Calu3 (cell line): Measurements from ENCODE around the gene SLC12A7. TPM values are rescaled to one million over a fixed set of nuclear protein-coding genes. Genes with fewer than 3 reads are reported as not detected.

ENCODE experiments used
- BruUV-seq: library from RNA; stranded (reverse); fragments of 400-500 nt; replicated peaks from 2 replicates; lab custom pipeline; 2021; lab: Mats Ljungman, UMichigan
- CTCF ChIA-PET: fragments of 300-600 bp; sonication (Branson Sonifier 250); formaldehyde crosslinking; loops from one replicate; lab custom pipeline; 2022; ENCODE audit warnings: antibody characterized with exemption; lab: Charles Lee
- DNase-seq: peaks from one replicate; pipeline ENCODE4 v3.0.0; 2022
- H3K27ac Mint-ChIP-seq: one replicate; pipeline ENCODE4 v1.8.0; 2022; ENCODE audit warnings: mixed read lengths; ENCODE audit not compliant: unreplicated experiment
- H3K27me3 Mint-ChIP-seq: one replicate; pipeline ENCODE4 v1.8.0; 2022; ENCODE audit warnings: mixed read lengths; ENCODE audit not compliant: unreplicated experiment
- H3K36me3 Mint-ChIP-seq: one replicate; pipeline ENCODE4 v1.8.0; 2022; ENCODE audit warnings: mild to moderate bottlenecking, moderate library complexity, mixed read lengths; ENCODE audit not compliant: insufficient read depth, unreplicated experiment
- H3K4me1 Mint-ChIP-seq: one replicate; pipeline ENCODE4 v1.8.0; 2022; ENCODE audit warnings: mild to moderate bottlenecking, low read depth, mixed read lengths; ENCODE audit not compliant: unreplicated experiment
- H3K4me3 Mint-ChIP-seq: one replicate; pipeline ENCODE4 v1.8.0; 2022; ENCODE audit warnings: mild to moderate bottlenecking, low read depth, moderate library complexity, mixed read lengths; ENCODE audit not compliant: unreplicated experiment
- H3K9me3 Mint-ChIP-seq: one replicate; pipeline ENCODE4 v1.8.0; 2022; ENCODE audit warnings: low read depth, mixed read lengths; ENCODE audit not compliant: unreplicated experiment
- intact Hi-C: fragments of 100-400 bp; cut with micrococcal nuclease; formaldehyde crosslinking; loops from one replicate; pipeline ENCODE4 v1.10.0; 2022; ENCODE audit not compliant: unreplicated experiment
- total RNA-seq: library from RNA; stranded (reverse); gene quantifications from 2 replicates; pipeline ENCODE4 v1.2.3, GENCODE V29; 2022
- TF ChIP-seq, protein P1 (sequence below): fragments of 200-600 bp; IDR thresholded peaks from one replicate; pipeline ENCODE4 v1.8.0; 2022; ENCODE audit warnings: antibody characterized with exemption; ENCODE audit not compliant: unreplicated experiment

The SLC12A7 gene
- total RNA-seq, 1 experiment from 2014 or later: 82.3 TPM

GRCh38 chr5:1131191-1131621 lies 19.3 kb upstream of the SLC12A7 start:
- H3K36me3 Mint-ChIP-seq: peaks cover 28% of the 10 kb centered on the region
- no peaks in the 10 kb centered on the region for H3K9me3 Mint-ChIP-seq
- BruUV-seq: no TSS peak
- no peak for DNase-seq
- TF ChIP-seq, protein P1, sequence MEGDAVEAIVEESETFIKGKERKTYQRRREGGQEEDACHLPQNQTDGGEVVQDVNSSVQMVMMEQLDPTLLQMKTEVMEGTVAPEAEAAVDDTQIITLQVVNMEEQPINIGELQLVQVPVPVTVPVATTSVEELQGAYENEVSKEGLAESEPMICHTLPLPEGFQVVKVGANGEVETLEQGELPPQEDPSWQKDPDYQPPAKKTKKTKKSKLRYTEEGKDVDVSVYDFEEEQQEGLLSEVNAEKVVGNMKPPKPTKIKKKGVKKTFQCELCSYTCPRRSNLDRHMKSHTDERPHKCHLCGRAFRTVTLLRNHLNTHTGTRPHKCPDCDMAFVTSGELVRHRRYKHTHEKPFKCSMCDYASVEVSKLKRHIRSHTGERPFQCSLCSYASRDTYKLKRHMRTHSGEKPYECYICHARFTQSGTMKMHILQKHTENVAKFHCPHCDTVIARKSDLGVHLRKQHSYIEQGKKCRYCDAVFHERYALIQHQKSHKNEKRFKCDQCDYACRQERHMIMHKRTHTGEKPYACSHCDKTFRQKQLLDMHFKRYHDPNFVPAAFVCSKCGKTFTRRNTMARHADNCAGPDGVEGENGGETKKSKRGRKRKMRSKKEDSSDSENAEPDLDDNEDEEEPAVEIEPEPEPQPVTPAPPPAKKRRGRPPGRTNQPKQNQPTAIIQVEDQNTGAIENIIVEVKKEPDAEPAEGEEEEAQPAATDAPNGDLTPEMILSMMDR: no peak
- peaks cover 29% of the 10 kb centered on the region for H3K4me1 Mint-ChIP-seq
- intact Hi-C loops: no loop called here
- CTCF ChIA-PET: interaction anchor here (0.6 to 2.1 kb wide), 9 partner anchors 7 to 1090 kb away, joined by 3 to 11 read pairs (median 6); no protein-coding TSS in a partner anchor
- peak overlapping the region; percentile 74 for H3K4me3 Mint-ChIP-seq
- peak overlapping the region; percentile 91 for H3K27ac Mint-ChIP-seq
- H3K27me3 Mint-ChIP-seq: no peaks in the 10 kb centered on the region

- TF ChIP-seq, protein P1: no peak
- Mint-ChIP-seq H3K27me3 (no peaks in the 10 kb centered on the region), H3K9me3 (no peaks in the 10 kb centered on the region), H3K4me1 (peaks cover 30% of the 10 kb centered on the region), H3K4me3 (peak overlapping the region; percentile 74), H3K27ac (peak overlapping the region; percentile 91), H3K36me3 (peaks cover 28% of the 10 kb centered on the region)
- intact Hi-C loops: no loop called here
- no TSS peak for BruUV-seq
- CTCF ChIA-PET: interaction anchor here (0.5 to 2.1 kb wide), 11 partner anchors 8 to 1090 kb away, joined by 3 to 11 read pairs (median 5); no protein-coding TSS in a partner anchor
- peak; percentile 85 for DNase-seq
Measured at GRCh38 chr5:1130218-1130946, 18.5 kb upstream of the SLC12A7 start.

DNA sequence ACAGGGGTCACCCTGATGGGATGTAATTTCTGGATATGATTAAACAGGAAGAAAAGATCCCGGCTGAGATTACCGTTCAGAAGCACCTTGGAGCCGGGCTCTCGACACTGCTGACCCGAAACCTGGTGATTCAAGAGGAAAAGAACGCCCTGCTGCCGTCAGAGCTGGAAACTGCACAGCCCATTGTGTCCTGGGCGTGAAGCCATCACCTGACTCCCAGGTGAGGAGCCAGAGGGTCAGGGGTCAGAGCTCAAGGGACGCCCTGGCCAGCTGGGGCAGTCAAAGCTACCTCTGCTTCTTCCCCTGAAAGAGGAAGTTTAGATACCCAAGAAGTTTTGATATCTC lies 17.8 kb upstream of the SLC12A7 start:
- peak overlapping the region; percentile 64 for H3K27ac Mint-ChIP-seq
- CTCF ChIA-PET: interaction anchor here (0.5 to 2.1 kb wide), 5 partner anchors 10 to 827 kb away, joined by 3 to 11 read pairs (median 6); no protein-coding TSS in a partner anchor
- H3K4me1 Mint-ChIP-seq: peaks cover 30% of the 10 kb centered on the region
- no peaks in the 10 kb centered on the region for H3K27me3 Mint-ChIP-seq
- H3K4me3 Mint-ChIP-seq: peak overlapping the region; percentile 74
- DNase-seq: peak; percentile 66
- intact Hi-C loops: loop anchor here (5.0 kb wide), 1 partner anchor 33 kb away; no protein-coding TSS in a partner anchor
- TSS peak; percentile 36 for BruUV-seq
- TF ChIP-seq, protein P1: no peak
- H3K36me3 Mint-ChIP-seq: peaks cover 32% of the 10 kb centered on the region
- no peaks in the 10 kb centered on the region for H3K9me3 Mint-ChIP-seq

DNA sequence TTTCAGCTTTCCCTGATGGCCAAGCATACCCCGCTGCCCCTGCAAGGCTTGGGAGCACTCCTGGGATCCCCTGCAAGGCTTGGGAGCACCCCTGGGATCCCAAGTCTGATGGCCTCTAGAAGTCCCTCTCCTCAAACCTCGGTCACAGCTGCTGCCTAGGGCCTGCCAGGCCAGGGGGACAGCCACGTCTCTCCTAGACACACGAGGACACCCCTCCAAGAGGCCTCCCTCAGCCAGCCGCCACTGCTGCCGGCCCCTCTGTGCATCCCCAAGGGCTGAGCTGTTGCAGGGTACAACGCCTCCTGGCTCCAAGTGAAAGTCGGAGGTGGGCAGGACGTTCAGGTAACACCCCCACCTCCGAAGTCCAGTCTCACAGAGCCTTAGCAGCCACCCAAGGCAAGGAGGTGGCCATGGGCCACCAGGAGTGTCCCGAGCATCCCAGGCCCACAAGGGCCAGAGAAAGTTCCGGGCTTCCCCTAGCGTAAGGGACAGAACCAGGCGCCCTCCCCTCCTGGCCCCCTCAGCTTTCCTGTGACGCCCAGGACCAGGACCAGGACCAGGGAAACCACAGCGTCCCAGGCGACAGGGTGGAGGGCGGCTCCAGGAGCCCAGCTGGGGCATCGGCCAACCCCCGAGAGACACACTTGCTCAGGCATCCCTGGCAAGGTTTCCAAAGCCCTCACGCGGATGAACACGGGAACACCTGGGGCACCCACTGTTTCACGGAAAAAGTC lies 17.3 kb upstream of the SLC12A7 start:
- intact Hi-C loops: loop anchor here (5.0 kb wide), 1 partner anchor 33 kb away; no protein-coding TSS in a partner anchor
- CTCF ChIA-PET: interaction anchor here (1.2 to 2.1 kb wide), 4 partner anchors 10 to 32 kb away, joined by 4 to 11 read pairs (median 6); no protein-coding TSS in a partner anchor
- H3K4me1 Mint-ChIP-seq: peaks cover 30% of the 10 kb centered on the region

More for the DNA sequence above, 17.3 kb upstream of the SLC12A7 start:
- no peak for DNase-seq
- H3K9me3 Mint-ChIP-seq: no peaks in the 10 kb centered on the region
- peaks cover 37% of the 10 kb centered on the region for H3K36me3 Mint-ChIP-seq
- no TSS peak for BruUV-seq
- no peaks in the 10 kb centered on the region for H3K27me3 Mint-ChIP-seq
- TF ChIP-seq, protein P1: no peak
- peak overlapping the region; percentile 64 for H3K27ac Mint-ChIP-seq
- H3K4me3 Mint-ChIP-seq: peak overlapping the region; percentile 74
